HepG2 (cell line): ENCODE measurements around the gene NYNRIN. TPM values are rescaled to one million over a fixed set of nuclear protein-coding genes. Genes with fewer than 3 reads are reported as not detected.

ENCODE experiments used
- CHD2 ChIP-seq: IDR thresholded peaks from 2 replicates; pipeline ENCODE4 v1.6.1; 2011; ENCODE audit warnings: low read depth, low read length, improper control_type of control experiment
- ERF ChIP-seq: IDR thresholded peaks from 2 replicates; pipeline ENCODE4 v1.6.1; 2018; ENCODE audit warnings: missing biosample characterization, missing genetic modification reagents
- ETV6 ChIP-seq: sonication (generic); formaldehyde crosslinking; conservative IDR thresholded peaks from 2 replicates; pipeline ENCODE4 v1.4.0; 2020; ENCODE audit warnings: missing genetic modification reagents
- GZF1 ChIP-seq: sonication (generic); formaldehyde crosslinking; IDR thresholded peaks from 2 replicates; pipeline ENCODE4 v1.5.1; 2020; ENCODE audit warnings: mild to moderate bottlenecking, missing genetic modification reagents
- IKZF5 ChIP-seq: IDR thresholded peaks from 2 replicates; pipeline ENCODE4 v1.6.1; 2018; ENCODE audit warnings: missing genetic modification reagents, mild to moderate bottlenecking, missing compliant biosample characterization
- JUN ChIP-seq: sonication (generic); formaldehyde crosslinking; IDR thresholded peaks from 2 replicates; pipeline ENCODE4 v1.4.0; 2020; ENCODE audit warnings: mild to moderate bottlenecking, missing genetic modification reagents
- MEIS2 ChIP-seq: sonication (generic); formaldehyde crosslinking; IDR thresholded peaks from 2 replicates; pipeline ENCODE4 v1.9.0; 2021; ENCODE audit warnings: mild to moderate bottlenecking, missing genetic modification reagents
- MTF2 ChIP-seq: sonication (generic); formaldehyde crosslinking; IDR thresholded peaks from 2 replicates; pipeline ENCODE4 v1.5.0; 2020; ENCODE audit warnings: missing genetic modification reagents, borderline replicate concordance
- NFAT5 ChIP-seq: sonication (generic); formaldehyde crosslinking; IDR thresholded peaks from 2 replicates; pipeline ENCODE4 v1.4.0; 2020; ENCODE audit warnings: missing genetic modification reagents
- NONO ChIP-seq, 2 experiments: fragments of 450-650 bp in 1 of 2; sonication (generic) in 1 of 2; formaldehyde crosslinking in 1 of 2; IDR thresholded peaks in 1 of 2; conservative IDR thresholded peaks in 1 of 2; 2 replicates each; pipeline versions ENCODE4 v1.6.1 to v1.8.0; 2017 to 2022; ENCODE audit warnings: mild to moderate bottlenecking in 1 of 2, missing genetic modification reagents in 1 of 2, moderate library complexity in 1 of 2
- PAWR ChIP-seq: sonication (generic); formaldehyde crosslinking; IDR thresholded peaks from 2 replicates; pipeline ENCODE4 v1.4.0; 2020; ENCODE audit warnings: missing genetic modification reagents, mild to moderate bottlenecking, borderline replicate concordance
- POLR2AphosphoS2 ChIP-seq: IDR thresholded peaks from 2 replicates; pipeline ENCODE4 v1.6.1; 2011; ENCODE audit warnings: low read depth, low read length, improper control_type of control experiment
- RAD21 ChIP-seq: fragments of 450-650 bp; formaldehyde crosslinking; IDR thresholded peaks from 2 replicates; pipeline ENCODE4 v1.5.0; 2020; ENCODE audit warnings: mild to moderate bottlenecking
- RELA ChIP-seq: sonication (generic); formaldehyde crosslinking; IDR thresholded peaks from 2 replicates; pipeline ENCODE4 v1.4.0; 2020; ENCODE audit warnings: missing genetic modification reagents
- RNF2 ChIP-seq: fragments of 450-650 bp; conservative IDR thresholded peaks from 2 replicates; pipeline ENCODE4 v1.6.1; 2016; ENCODE audit warnings: low read depth
- ZBTB39 ChIP-seq: sonication (generic); formaldehyde crosslinking; IDR thresholded peaks from 2 replicates; pipeline ENCODE4 v1.5.0; 2020; ENCODE audit warnings: missing genetic modification reagents
- ZNF232 ChIP-seq: sonication (generic); formaldehyde crosslinking; IDR thresholded peaks from 2 replicates; pipeline ENCODE4 v1.4.0; 2020; ENCODE audit warnings: missing genetic modification reagents, borderline replicate concordance
- ZNF337 ChIP-seq: sonication (generic); formaldehyde crosslinking; IDR thresholded peaks from 2 replicates; pipeline ENCODE4 v1.5.1; 2020; ENCODE audit warnings: missing genetic modification reagents, low read depth, mild to moderate bottlenecking, borderline replicate concordance
- ZNF850 ChIP-seq: sonication (generic); formaldehyde crosslinking; conservative IDR thresholded peaks from 2 replicates; pipeline ENCODE4 v1.9.0; 2021; ENCODE audit warnings: mild to moderate bottlenecking, missing genetic modification reagents
- ZNF883 ChIP-seq: sonication (generic); formaldehyde crosslinking; IDR thresholded peaks from 2 replicates; pipeline ENCODE4 v1.5.1; 2020; ENCODE audit warnings: mild to moderate bottlenecking, missing genetic modification reagents; ENCODE audit errors: not compliant biosample characterization
- polyA plus RNA-seq, 8 experiments: library from polyadenylated mRNA; depleted of rRNA in 3 of 8; stranded (reverse) in 7 of 8; unstranded in 1 of 8; fragments of >200 nt; fragmentation: Illumina TruSeq in 4 of 8; extraction: Trizol in 4 of 8; gene quantifications; 2 replicates each; pipeline versions ENCODE4 v1.2.1 to v1.2.3, GENCODE V29; 2011 to 2016; ENCODE audit warnings: low read depth in 4 of 8, missing spikeins in 1 of 8, mixed read lengths in 1 of 8; ENCODE audit not compliant: insufficient read depth in 1 of 8
- total RNA-seq, 5 experiments: library from RNA; depleted of rRNA; stranded (reverse); fragments of >200 nt; fragmentation: Illumina TruSeq; extraction: Trizol; gene quantifications; 2 replicates each; pipeline ENCODE4 v1.2.3, GENCODE V29; 2016; ENCODE audit warnings: low read depth in 1 of 5

Gene NYNRIN
- total and polyA plus RNA-seq, 2 of the 13 experiments (the other 11 are each of a cell fraction or from before 2014, with no cell fraction given): 0.63 to 1.1 TPM

- TF ChIP-seq ZBTB39: 0 out of 2 replicates have a peak, but pooled peaks have one; percentile 22
- no peak for TF ChIP-seq ZNF337 (CRISPR knock-in tag)
- TF ChIP-seq RELA: 0 out of 2 replicates have a peak, but pooled peaks have one; percentile 40
- TF ChIP-seq ETV6 (CRISPR knock-in tag): 0 out of 2 replicates have a peak, but pooled peaks have one; percentile 16
- TF ChIP-seq RAD21 (CRISPR knock-in tag): no peak
- no peak for TF ChIP-seq POLR2AphosphoS2
- TF ChIP-seq NFAT5: peak; percentile 40; the same call in 1 of the 2 replicates
- no peak for TF ChIP-seq NONO (IDR thresholded peaks at IDR 0.05)
- TF ChIP-seq NONO (CRISPR knock-in tag; conservative IDR thresholded peaks at IDR 0.05): 0 out of 2 replicates have a peak, but pooled peaks have one; percentile 13
- TF ChIP-seq ZNF850 (CRISPR knock-in tag): no peak
- TF ChIP-seq PAWR (CRISPR knock-in tag): 0 out of 2 replicates have a peak, but pooled peaks have one; percentile 2
- no peak for TF ChIP-seq CHD2
- peak; percentile 17; the same call in 1 of the 2 replicates for TF ChIP-seq IKZF5 (CRISPR knock-in tag)
- 0 out of 2 replicates have a peak, but pooled peaks have one; percentile 23 for TF ChIP-seq GZF1 (CRISPR knock-in tag)
- TF ChIP-seq ZNF883: peak; percentile 53
- TF ChIP-seq MTF2 (CRISPR knock-in tag): peak; percentile 18; the same call in 1 of the 2 replicates
- TF ChIP-seq ZNF232 (CRISPR knock-in tag): peak; percentile 54; the same call in 1 of the 2 replicates
- no peak; the same call in 1 of the 2 replicates for TF ChIP-seq JUN (CRISPR knock-in tag)
- peak; percentile 62; the same call in 1 of the 2 replicates for TF ChIP-seq MEIS2 (CRISPR knock-in tag)
- peak; percentile 66; the same call in 1 of the 2 replicates for TF ChIP-seq RNF2
- TF ChIP-seq ERF: peak; percentile 34; the same call in 1 of the 2 replicates
Observed at GRCh38 chr14:24427537-24428508, 29.0 kb downstream of the NYNRIN start (continued).
